ENCODE results near the gene ANKRD39.

GRCh38 chr2:96881349-96882195 lies 23.8 kb upstream of the ANKRD39 start:
- no peak for TF ChIP-seq POLR2AphosphoS5 (IDR thresholded peaks at IDR 0.05; ENCODE audit: low read depth, low read length)
- no peak for TF ChIP-seq TAF1 (IDR thresholded peaks at IDR 0.05; ENCODE audit: borderline replicate concordance, insufficient read depth, low read length)
- TF ChIP-seq SIN3A (IDR thresholded peaks at IDR 0.05; ENCODE audit: borderline replicate concordance, insufficient read depth, low read length), result no peak
- TF ChIP-seq REST (IDR thresholded peaks at IDR 0.05; ENCODE audit: insufficient read depth in 1 of 2, low read depth in 2 of 2, low read length in 2 of 2), result no peak

Data from PFSK-1 (cell line).